ENCODE data around the gene GATM. TPM values are rescaled to one million over a fixed set of nuclear protein-coding genes. Genes with fewer than 3 reads are reported as not detected.

The GATM gene
- total RNA-seq, 1 donor from 2014 or later, result not detected

- DNase-seq (ENCODE audit: extremely low spot score, unreplicated experiment), result no peak
- no peaks in the 10 kb centered on the region for H3K4me1 Mint-ChIP-seq (ENCODE audit: unreplicated experiment)
- TF ChIP-seq CTCF (IDR thresholded peaks at IDR 0.05), result no peak
- H3K9me3 Mint-ChIP-seq (ENCODE audit: unreplicated experiment), result no peaks in the 10 kb centered on the region
- peaks cover 84% of the 10 kb centered on the region for H3K27me3 Mint-ChIP-seq (ENCODE audit: unreplicated experiment)
- no peaks in the 10 kb centered on the region for H3K36me3 Mint-ChIP-seq (ENCODE audit: unreplicated experiment)
- H3K4me3 Mint-ChIP-seq (ENCODE audit: unreplicated experiment), result no peak overlapping the region
- no peak overlapping the region for H3K27ac Mint-ChIP-seq (ENCODE audit: unreplicated experiment)
Observed at GRCh38 chr15:45391746-45392583, 13.6 kb upstream of the GATM start.

GRCh38 chr15:45389351-45389750, 11.0 kb upstream of the GATM start:
- Mint-ChIP-seq H3K27me3 (ENCODE audit: unreplicated experiment) (peaks cover 82% of the 10 kb centered on the region), H3K4me1 (ENCODE audit: unreplicated experiment) (no peaks in the 10 kb centered on the region), H3K36me3 (ENCODE audit: unreplicated experiment) (no peaks in the 10 kb centered on the region), H3K27ac (ENCODE audit: unreplicated experiment) (no peak overlapping the region), H3K9me3 (ENCODE audit: unreplicated experiment) (no peaks in the 10 kb centered on the region), H3K4me3 (ENCODE audit: unreplicated experiment) (no peak overlapping the region)
- no peak for DNase-seq (ENCODE audit: extremely low spot score, unreplicated experiment)
- no peak for TF ChIP-seq CTCF (IDR thresholded peaks at IDR 0.05)

GRCh38 chr15:45387380-45388007, 9.2 kb upstream of the GATM start:
- Mint-ChIP-seq H3K4me1 (ENCODE audit: unreplicated experiment) (no peaks in the 10 kb centered on the region), H3K9me3 (ENCODE audit: unreplicated experiment) (no peaks in the 10 kb centered on the region), H3K4me3 (ENCODE audit: unreplicated experiment) (no peak overlapping the region), H3K27me3 (ENCODE audit: unreplicated experiment) (peaks cover 78% of the 10 kb centered on the region), H3K36me3 (ENCODE audit: unreplicated experiment) (no peaks in the 10 kb centered on the region), H3K27ac (ENCODE audit: unreplicated experiment) (no peak overlapping the region)
- no peak for DNase-seq (ENCODE audit: extremely low spot score, unreplicated experiment)
- no peak for TF ChIP-seq CTCF (IDR thresholded peaks at IDR 0.05)

- peaks cover 78% of the 10 kb centered on the region for H3K27me3 Mint-ChIP-seq (ENCODE audit: unreplicated experiment)
- H3K9me3 Mint-ChIP-seq (ENCODE audit: unreplicated experiment), result no peaks in the 10 kb centered on the region
- TF ChIP-seq CTCF (IDR thresholded peaks at IDR 0.05), result no peak
- no peaks in the 10 kb centered on the region for H3K36me3 Mint-ChIP-seq (ENCODE audit: unreplicated experiment)
- no peak overlapping the region for H3K27ac Mint-ChIP-seq (ENCODE audit: unreplicated experiment)
- H3K4me3 Mint-ChIP-seq (ENCODE audit: unreplicated experiment), result no peak overlapping the region
- no peaks in the 10 kb centered on the region for H3K4me1 Mint-ChIP-seq (ENCODE audit: unreplicated experiment)
- DNase-seq (ENCODE audit: extremely low spot score, unreplicated experiment), result no peak
Observed at GRCh38 chr15:45386974-45387373, 8.6 kb upstream of the GATM start.

GRCh38 chr15:45386420-45386819, 8.1 kb upstream of the GATM start:
- Mint-ChIP-seq H3K27me3 (ENCODE audit: unreplicated experiment) (peaks cover 77% of the 10 kb centered on the region), H3K36me3 (ENCODE audit: unreplicated experiment) (no peaks in the 10 kb centered on the region), H3K4me3 (ENCODE audit: unreplicated experiment) (no peak overlapping the region), H3K9me3 (ENCODE audit: unreplicated experiment) (no peaks in the 10 kb centered on the region), H3K27ac (ENCODE audit: unreplicated experiment) (no peak overlapping the region), H3K4me1 (ENCODE audit: unreplicated experiment) (no peaks in the 10 kb centered on the region)
- DNase-seq (ENCODE audit: extremely low spot score, unreplicated experiment), result no peak
- no peak for TF ChIP-seq CTCF (IDR thresholded peaks at IDR 0.05)
